K562 (cell line): ENCODE data around the gene THOP1. TPM values are rescaled to one million over a fixed set of nuclear protein-coding genes. Genes with fewer than 3 reads are reported as not detected.

Experiments used
- BDP1 ChIP-seq: IDR thresholded peaks from 3 replicates; pipeline ENCODE4 v1.6.1; 2011; ENCODE audit not compliant: insufficient read length, insufficient read depth
- CREB1 ChIP-seq, 2 experiments: sonication (generic) in 1 of 2; formaldehyde crosslinking in 1 of 2; IDR thresholded peaks; 2 replicates each; pipeline versions ENCODE4 v1.6.1 to v1.8.0; 2012 to 2022; ENCODE audit warnings: inconsistent platforms in 1 of 2, mild to moderate bottlenecking in 1 of 2, missing genetic modification reagents in 1 of 2, moderate library complexity in 1 of 2
- E2F8 ChIP-seq: fragments of 450-650 bp; IDR thresholded peaks from 2 replicates; pipeline ENCODE4 v1.7.1; 2018; ENCODE audit warnings: mild to moderate bottlenecking, low read depth; ENCODE audit not compliant: partially characterized antibody
- GABPA ChIP-seq: fragments of 200-800 bp; sonication (Bioruptor generic); conservative IDR thresholded peaks from 2 replicates; pipeline ENCODE4 v1.6.1; 2016; ENCODE audit warnings: low read depth, missing genetic modification characterization, missing compliant biosample characterization
- IRF2 ChIP-seq: sonication (generic); formaldehyde crosslinking; IDR thresholded peaks from 2 replicates; pipeline ENCODE4 v1.8.1; 2022; ENCODE audit warnings: mild to moderate bottlenecking, missing genetic modification reagents
- MAFF ChIP-seq: IDR thresholded peaks from 2 replicates; pipeline ENCODE4 v1.6.1; 2012; ENCODE audit warnings: low read length, improper control_type of control experiment
- MXI1 ChIP-seq: IDR thresholded peaks from 2 replicates; pipeline ENCODE4 v1.6.1; 2011; ENCODE audit warnings: low read depth, mild to moderate bottlenecking, improper control_type of control experiment, low read length
- NR2C2 ChIP-seq, 2 experiments: fragments of 200-800 bp in 1 of 2; sonication (Bioruptor generic) in 1 of 2; sonication (generic) in 1 of 2; formaldehyde crosslinking in 1 of 2; IDR thresholded peaks; 2 replicates each; pipeline versions ENCODE4 v1.6.1 to v1.8.0; 2016 to 2022; ENCODE audit warnings: mild to moderate bottlenecking in 1 of 2, missing compliant biosample characterization in 1 of 2, missing genetic modification characterization in 1 of 2, missing genetic modification reagents in 1 of 2
- RFX1 ChIP-seq: fragments of 450-650 bp; IDR thresholded peaks from 2 replicates; pipeline ENCODE4 v1.6.1; 2016; ENCODE audit warnings: mild to moderate bottlenecking, moderate library complexity
- YY1 ChIP-seq, 3 experiments: IDR thresholded peaks; 2 replicates each; pipeline ENCODE4 v1.6.1; 2011; ENCODE audit warnings: low read length in 2 of 3, mild to moderate bottlenecking in 2 of 3, moderate library complexity in 2 of 3, borderline replicate concordance in 1 of 3, control low read depth in 1 of 3, low read depth in 1 of 3; ENCODE audit not compliant: insufficient read depth in 3 of 3, insufficient replicate concordance in 2 of 3, control insufficient read depth in 1 of 3, insufficient read length in 1 of 3; ENCODE audit errors: extremely low read depth in 1 of 3
- ZBTB9 ChIP-seq: fragments of 450-650 bp; formaldehyde crosslinking; IDR thresholded peaks from 2 replicates; pipeline ENCODE4 v1.4.0; 2020; ENCODE audit warnings: mild to moderate bottlenecking, moderate library complexity
- ZNF121 ChIP-seq: sonication (generic); formaldehyde crosslinking; conservative IDR thresholded peaks from 2 replicates; pipeline ENCODE4 v1.8.0; 2022; ENCODE audit warnings: missing genetic modification reagents
- ZNF324 ChIP-seq: fragments of 250-450 bp; sonication (Bioruptor Pico); IDR thresholded peaks from 2 replicates; pipeline ENCODE4 v1.4.0; 2020; ENCODE audit warnings: mild to moderate bottlenecking
- ZNF717 ChIP-seq: fragments of 250-450 bp; sonication (Bioruptor Pico); IDR thresholded peaks from 2 replicates; pipeline ENCODE4 v1.5.0; 2021
- polyA plus RNA-seq, 8 experiments: library from polyadenylated mRNA; depleted of rRNA in 4 of 8; stranded (reverse) in 5 of 8; unstranded in 3 of 8; fragments of >200 nt; fragmentation: Nextera tagmentation in 2 of 8; fragmentation: Illumina TruSeq in 1 of 8; extraction: Ambion mirVana in 2 of 8; extraction: Trizol in 1 of 8; gene quantifications; 2 replicates each; pipeline versions ENCODE4 v1.2.1 to v1.2.3, GENCODE V29; 2011 to 2014; ENCODE audit warnings: inconsistent platforms in 1 of 8, missing spikeins in 1 of 8
- total RNA-seq, 7 experiments: library from RNA; depleted of rRNA in 6 of 7; stranded (reverse); fragments of >200 nt in 6 of 7; fragmentation: Illumina TruSeq in 2 of 7; extraction: Trizol in 2 of 7; gene quantifications; 2 replicates each; pipeline versions ENCODE4 v1.2.1 to v1.2.3, GENCODE V29; 2011 to 2021; ENCODE audit warnings: low replicate concordance in 1 of 7
- TF ChIP-seq, protein P1 (sequence below): fragments of 250-450 bp; sonication (Bioruptor Pico); IDR thresholded peaks from 2 replicates; pipeline ENCODE4 v1.5.0; 2020; ENCODE audit warnings: mild to moderate bottlenecking, borderline replicate concordance
- TF ChIP-seq, protein P2 (sequence below): sonication (generic); formaldehyde crosslinking; IDR thresholded peaks from 2 replicates; pipeline ENCODE4 v1.8.0; 2022; ENCODE audit warnings: missing genetic modification reagents, mild to moderate bottlenecking, moderate library complexity, borderline replicate concordance

Gene THOP1
- total and polyA plus RNA-seq, 9 of the 15 experiments (the other 6 are each of a cell fraction or from before 2014, with no cell fraction given), result 1.3 to 255 (median 96.1) TPM

DNA sequence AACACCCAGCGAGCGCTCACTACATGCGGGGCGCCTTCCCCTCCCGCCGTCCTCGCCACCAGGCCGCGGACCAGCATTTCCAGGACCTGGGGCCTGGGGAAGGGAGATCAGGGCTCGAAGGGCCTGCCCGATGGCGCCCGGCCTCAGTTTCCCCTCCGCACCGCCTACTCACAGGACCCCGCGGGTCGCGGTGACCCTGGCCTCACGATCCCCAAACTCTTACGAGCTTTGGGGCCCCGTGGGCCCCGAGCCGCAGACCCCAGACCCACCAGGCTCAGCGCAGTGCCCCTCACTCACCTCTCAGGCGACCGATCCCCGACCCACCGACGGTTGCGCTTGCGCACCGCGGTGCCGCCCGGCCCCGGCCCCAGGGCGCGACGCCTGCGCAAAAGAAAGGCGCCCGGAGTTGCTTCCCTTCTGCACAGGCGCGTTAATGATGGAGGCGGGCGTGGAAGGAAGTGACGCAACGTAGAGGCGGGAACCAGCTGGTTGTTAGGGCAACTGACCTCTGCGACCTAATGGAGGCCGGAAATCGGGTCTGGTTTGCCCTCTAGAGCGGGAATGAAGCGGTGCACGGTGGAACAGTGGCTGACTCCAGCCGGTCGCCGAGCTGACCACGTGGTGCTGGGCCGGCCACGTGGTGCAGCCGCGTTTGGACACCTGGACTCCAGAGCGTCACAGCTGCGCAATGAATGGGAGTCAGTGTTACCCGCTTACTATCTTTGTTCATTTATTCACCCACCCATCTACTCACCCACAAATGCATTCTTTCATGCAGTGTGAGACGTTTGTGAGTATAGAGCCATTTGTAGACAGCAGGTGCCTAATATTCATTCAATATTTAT lies 2.1 kb upstream of the THOP1 start, which contains the start of gene SGTA (continued):
- TF ChIP-seq ZNF121 (CRISPR knock-in tag) (no peak), GABPA (tag) (peak; percentile 98), ZBTB9 (peak; percentile 59), ZNF324 (no peak), MXI1 (peak; percentile 97), E2F8 (peak; percentile 90), YY1 (IDR thresholded peaks at IDR 0.05; ENCODE audit: borderline replicate concordance in 1 of 3, control insufficient read depth in 1 of 3, extremely low read depth in 1 of 3, insufficient read depth in 3 of 3, insufficient read length in 1 of 3, insufficient replicate concordance in 2 of 3, low read depth in 1 of 3, low read length in 2 of 3) (peak; percentile 53 to 91 (median 85)), IRF2 (CRISPR knock-in tag) (peak; percentile 91; the same call in 1 of the 2 replicates), ZNF717 (CRISPR knock-in tag) (no peak), MAFF (no peak), CREB1 (IDR thresholded peaks at IDR 0.05) (peak; percentile 98), CREB1 (CRISPR knock-in tag; IDR thresholded peaks at IDR 0.05) (peak; percentile 98), BDP1 (no peak), RFX1 (peak; percentile 98), NR2C2 (CRISPR knock-in tag; IDR thresholded peaks at IDR 0.05) (peak; percentile 96), NR2C2 (tag; IDR thresholded peaks at IDR 0.05) (peak; percentile 99)
- TF ChIP-seq, protein P1, sequence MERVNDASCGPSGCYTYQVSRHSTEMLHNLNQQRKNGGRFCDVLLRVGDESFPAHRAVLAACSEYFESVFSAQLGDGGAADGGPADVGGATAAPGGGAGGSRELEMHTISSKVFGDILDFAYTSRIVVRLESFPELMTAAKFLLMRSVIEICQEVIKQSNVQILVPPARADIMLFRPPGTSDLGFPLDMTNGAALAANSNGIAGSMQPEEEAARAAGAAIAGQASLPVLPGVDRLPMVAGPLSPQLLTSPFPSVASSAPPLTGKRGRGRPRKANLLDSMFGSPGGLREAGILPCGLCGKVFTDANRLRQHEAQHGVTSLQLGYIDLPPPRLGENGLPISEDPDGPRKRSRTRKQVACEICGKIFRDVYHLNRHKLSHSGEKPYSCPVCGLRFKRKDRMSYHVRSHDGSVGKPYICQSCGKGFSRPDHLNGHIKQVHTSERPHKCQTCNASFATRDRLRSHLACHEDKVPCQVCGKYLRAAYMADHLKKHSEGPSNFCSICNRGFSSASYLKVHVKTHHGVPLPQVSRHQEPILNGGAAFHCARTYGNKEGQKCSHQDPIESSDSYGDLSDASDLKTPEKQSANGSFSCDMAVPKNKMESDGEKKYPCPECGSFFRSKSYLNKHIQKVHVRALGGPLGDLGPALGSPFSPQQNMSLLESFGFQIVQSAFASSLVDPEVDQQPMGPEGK (CRISPR knock-in tag), result no peak
- TF ChIP-seq, protein P2, sequence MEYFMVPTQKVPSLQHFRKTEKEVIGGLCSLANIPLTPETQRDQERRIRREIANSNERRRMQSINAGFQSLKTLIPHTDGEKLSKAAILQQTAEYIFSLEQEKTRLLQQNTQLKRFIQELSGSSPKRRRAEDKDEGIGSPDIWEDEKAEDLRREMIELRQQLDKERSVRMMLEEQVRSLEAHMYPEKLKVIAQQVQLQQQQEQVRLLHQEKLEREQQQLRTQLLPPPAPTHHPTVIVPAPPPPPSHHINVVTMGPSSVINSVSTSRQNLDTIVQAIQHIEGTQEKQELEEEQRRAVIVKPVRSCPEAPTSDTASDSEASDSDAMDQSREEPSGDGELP, result peak; percentile 99
